Measurements from ENCODE around the gene NIT1.
A peak's percentile ranks its signal among the peaks of the same experiment; 100 is the strongest.

Gene NIT1

GRCh38 chr1:161153682-161154337, 35.9 kb downstream of the NIT1 start, which contains the start of gene UFC1:
TSS of gene UFC1 (plus strand) at chr1:161153978. CDS start at chr1:161153998, 20 bp downstream.
- Histone ChIP-seq H3K9me2 (replicated peaks; ENCODE audit: insufficient read depth, low read length) (no peaks in the 10 kb centered on the region), H3K4me3 (ENCODE audit: insufficient read depth, low read length, poor library complexity, severe bottlenecking) (peak within 1 kb of the TSS; percentile 77), H3K27ac (ENCODE audit: low read depth, low read length) (peak within 1 kb of the TSS; percentile 85), H2AFZ (ENCODE audit: low read depth, low read length, severe bottlenecking) (peak within 1 kb of the TSS; percentile 69), H3K4me2 (ENCODE audit: low read depth, low read length, poor library complexity, severe bottlenecking) (peak within 1 kb of the TSS; percentile 89), H3K9me3 (ENCODE audit: insufficient read depth, low read length) (no peaks in the 10 kb centered on the region), H3K79me2 (ENCODE audit: insufficient read depth, low read length) (peaks cover 4% of the 10 kb centered on the region; the same call in 1 of the 2 replicates), H3K27me3 (ENCODE audit: low read length) (no peaks in the 10 kb centered on the region), H4K20me1 (ENCODE audit: low read depth, low read length) (no peaks in the 10 kb centered on the region), H3F3A (ENCODE audit: insufficient read depth) (peaks cover 10% of the 10 kb centered on the region), H3K9ac (ENCODE audit: low read length) (peak within 1 kb of the TSS; percentile 70), H3K36me3 (ENCODE audit: low read length) (no peaks in the 10 kb centered on the region)
- TF ChIP-seq CTCF (IDR thresholded peaks at IDR 0.05; ENCODE audit: insufficient read depth, low read length, poor library complexity, severe bottlenecking) (no peak), EZH2phosphoT487 (conservative IDR thresholded peaks at IDR 0.05; ENCODE audit: low read length) (no peak)

GRCh38 chr1:161157867-161158266, 40.0 kb downstream of the NIT1 start:
- TF ChIP-seq CTCF (IDR thresholded peaks at IDR 0.05; ENCODE audit: insufficient read depth, low read length, poor library complexity, severe bottlenecking), result no peak
- TF ChIP-seq EZH2phosphoT487 (conservative IDR thresholded peaks at IDR 0.05; ENCODE audit: low read length), result no peak
- Histone ChIP-seq H3F3A (ENCODE audit: insufficient read depth) (peaks cover 10% of the 10 kb centered on the region), H3K4me2 (ENCODE audit: low read depth, low read length, poor library complexity, severe bottlenecking) (no peak overlapping the region), H3K9me3 (ENCODE audit: insufficient read depth, low read length) (no peaks in the 10 kb centered on the region), H3K79me2 (ENCODE audit: insufficient read depth, low read length) (peaks cover 10% of the 10 kb centered on the region), H3K9ac (ENCODE audit: low read length) (no peak overlapping the region), H3K4me3 (ENCODE audit: insufficient read depth, low read length, poor library complexity, severe bottlenecking) (no peak overlapping the region), H4K20me1 (ENCODE audit: low read depth, low read length) (no peaks in the 10 kb centered on the region), H2AFZ (ENCODE audit: low read depth, low read length, severe bottlenecking) (no peak overlapping the region), H3K27me3 (ENCODE audit: low read length) (no peaks in the 10 kb centered on the region), H3K36me3 (ENCODE audit: low read length) (no peaks in the 10 kb centered on the region), H3K9me2 (replicated peaks; ENCODE audit: insufficient read depth, low read length) (no peaks in the 10 kb centered on the region), H3K27ac (ENCODE audit: low read depth, low read length) (no peak overlapping the region)

GRCh38 chr1:161158316-161159010, 40.6 kb downstream of the NIT1 start:
- peak overlapping the region; percentile 87 for H3K4me3 ChIP-seq (ENCODE audit: insufficient read depth, low read length, poor library complexity, severe bottlenecking)
- peak overlapping the region; percentile 97 for H3K4me2 ChIP-seq (ENCODE audit: low read depth, low read length, poor library complexity, severe bottlenecking)
- peaks cover 10% of the 10 kb centered on the region for H3F3A ChIP-seq (ENCODE audit: insufficient read depth)
- no peaks in the 10 kb centered on the region for H3K27me3 ChIP-seq (ENCODE audit: low read length)
- H3K9me3 ChIP-seq (ENCODE audit: insufficient read depth, low read length), result no peaks in the 10 kb centered on the region
- no peak overlapping the region for H2AFZ ChIP-seq (ENCODE audit: low read depth, low read length, severe bottlenecking)
- H4K20me1 ChIP-seq (ENCODE audit: low read depth, low read length), result no peaks in the 10 kb centered on the region
- no peaks in the 10 kb centered on the region for H3K36me3 ChIP-seq (ENCODE audit: low read length)
- TF ChIP-seq CTCF (IDR thresholded peaks at IDR 0.05; ENCODE audit: insufficient read depth, low read length, poor library complexity, severe bottlenecking) (no peak), EZH2phosphoT487 (conservative IDR thresholded peaks at IDR 0.05; ENCODE audit: low read length) (no peak)
- no peaks in the 10 kb centered on the region for H3K9me2 ChIP-seq (replicated peaks; ENCODE audit: insufficient read depth, low read length)
- H3K9ac ChIP-seq (ENCODE audit: low read length), result peak overlapping the region; percentile 96
- H3K27ac ChIP-seq (ENCODE audit: low read depth, low read length), result no peak overlapping the region
- H3K79me2 ChIP-seq (ENCODE audit: insufficient read depth, low read length), result peaks cover 10% of the 10 kb centered on the region
